Keratinocyte (primary cell): ENCODE measurements around the gene RARRES1.

Experiments
- CTCF ChIP-seq, 3 experiments: IDR thresholded peaks in 1 of 3; conservative IDR thresholded peaks in 1 of 3; optimal IDR thresholded peaks in 1 of 3; 2 replicates in 2 of 3; 3 replicates in 1 of 3; pipeline versions ENCODE3 to v1.5.1; 2011; ENCODE audit warnings: low read length in 3 of 3, mild to moderate bottlenecking in 3 of 3, moderate library complexity in 2 of 3, control low read depth in 1 of 3, inconsistent platforms in 1 of 3; ENCODE audit not compliant: insufficient read depth in 2 of 3; ENCODE audit errors: extremely low read depth in 1 of 3
- EZH2 ChIP-seq: IDR thresholded peaks from one replicate; pipeline ENCODE4 v1.6.1; 2012; ENCODE audit warnings: inconsistent platforms, mild to moderate bottlenecking, low read length, moderate library complexity

- TF ChIP-seq CTCF (optimal IDR thresholded peaks at IDR 0.05 in 1 of 3, IDR thresholded peaks at IDR 0.05 in 1 of 3, conservative IDR thresholded peaks at IDR 0.05 in 1 of 3; ENCODE audit: extremely low read depth in 1 of 3, insufficient read depth in 2 of 3, low read length in 3 of 3), result no peak
- no peak for TF ChIP-seq EZH2
Observed at GRCh38 chr3:158703566-158703965, 28.7 kb downstream of the RARRES1 start.
